ENCODE data around the gene RITA1.

- TF ChIP-seq SUZ12 (IDR thresholded peaks at IDR 0.05; ENCODE audit: extremely low read depth, insufficient read depth, insufficient read length) (no peak), ZNF274 (IDR thresholded peaks at IDR 0.05; ENCODE audit: low read depth, low read length) (no peak)
Observed at GRCh38 chr12:113211160-113211559, 25.6 kb downstream of the RITA1 start.

Data from NT2/D1 (cell line).